T-cell (primary cell): ENCODE measurements around the gene INPP5A. TPM values are rescaled to one million over a fixed set of nuclear protein-coding genes. Genes with fewer than 3 reads are reported as not detected.
A peak's percentile ranks its signal among the peaks of the same experiment; 100 is the strongest.

Source experiments
- ATAC-seq, 4 experiments: fragments of 200-7000 bp in 3 of 4; fragments of 150-1000 bp in 1 of 4; cut with Tn5 transposase; replicated peaks in 1 of 4; 1 replicate in 3 of 4; 2 replicates in 1 of 4; pipeline ENCODE4 v1.10.0; 2021; ENCODE audit warnings: moderate library complexity in 3 of 4, mild to moderate bottlenecking in 2 of 4, moderate number of reproducible peaks in 1 of 4
- CTCF ChIA-PET, 2 donors: fragments of 300-600 bp; sonication (Branson Sonifier 250); formaldehyde crosslinking; loops; one replicate each; lab custom pipeline; 2022; ENCODE audit warnings: antibody characterized with exemption in 2 of 2; lab: Charles Lee
- POLR2A ChIA-PET, 2 donors: fragments of 300-600 bp; sonication (Branson Sonifier 250); formaldehyde crosslinking; loops; one replicate each; lab custom pipeline; 2022; ENCODE audit warnings: antibody characterized with exemption in 2 of 2; lab: Charles Lee
- DNase-seq, 35 experiments: peaks; one replicate each; pipeline versions ENCODE4 v3.0.0 to v3.0.0-alpha.2; 2013 to 2023
- H3K27ac ChIP-seq: one replicate; pipeline ENCODE4 v1.5.1; 2013; ENCODE audit warnings: low read length
- H3K27me3 ChIP-seq, 2 experiments: replicated peaks in 1 of 2; 1 replicate in 1 of 2; 2 replicates in 1 of 2; pipeline versions ENCODE4 v1.6.1 to v1.7.0; 2013; ENCODE audit warnings: low read length in 1 of 2, mixed read lengths in 1 of 2; ENCODE audit not compliant: control insufficient read depth in 2 of 2, insufficient read depth in 2 of 2; ENCODE audit errors: extremely low read depth in 1 of 2
- H3K36me3 ChIP-seq, 2 donors: 1 replicate in 1 of 2; 2 replicates in 1 of 2; pipeline versions ENCODE4 v1.6.1 to v1.7.0; 2013; ENCODE audit warnings: low read length in 1 of 2; ENCODE audit not compliant: control insufficient read depth in 2 of 2, insufficient read depth in 1 of 2; ENCODE audit errors: extremely low read depth in 1 of 2
- H3K4me1 ChIP-seq, 2 experiments: 1 replicate in 1 of 2; 2 replicates in 1 of 2; pipeline versions ENCODE4 v1.6.1 to v1.7.0; 2013; ENCODE audit warnings: low read length in 2 of 2, mixed read lengths in 1 of 2; ENCODE audit not compliant: insufficient read depth in 2 of 2, control insufficient read depth in 1 of 2; ENCODE audit errors: extremely low read depth in 1 of 2
- H3K4me3 ChIP-seq, 2 donors: 1 replicate in 1 of 2; 2 replicates in 1 of 2; pipeline versions ENCODE4 v1.5.1 to v1.7.0; 2013; ENCODE audit warnings: mild to moderate bottlenecking in 2 of 2, low read length in 1 of 2, moderate library complexity in 1 of 2; ENCODE audit not compliant: control insufficient read depth in 1 of 2; ENCODE audit errors: extremely low read depth in 1 of 2
- H3K9me3 ChIP-seq: 2 replicates; pipeline ENCODE4 v1.7.0; 2013
- H3K27ac Mint-ChIP-seq, 2 donors: one replicate each; pipeline ENCODE4 v1.8.0; 2020 to 2021; ENCODE audit warnings: mild to moderate bottlenecking in 2 of 2, mixed read lengths in 2 of 2
- H3K27me3 Mint-ChIP-seq, 2 donors: one replicate each; pipeline ENCODE4 v1.8.0; 2021 to 2022; ENCODE audit warnings: mixed read lengths in 2 of 2
- H3K36me3 Mint-ChIP-seq: one replicate; pipeline ENCODE4 v1.8.0; 2021; ENCODE audit warnings: mixed read lengths
- H3K4me1 Mint-ChIP-seq, 3 donors: one replicate each; pipeline ENCODE4 v1.8.0; 2020 to 2022; ENCODE audit warnings: mixed read lengths in 3 of 3, mild to moderate bottlenecking in 1 of 3
- H3K4me3 Mint-ChIP-seq, 3 donors: one replicate each; pipeline ENCODE4 v1.8.0; 2020 to 2022; ENCODE audit warnings: mild to moderate bottlenecking in 3 of 3, mixed read lengths in 3 of 3, moderate library complexity in 3 of 3
- H3K9me3 Mint-ChIP-seq, 3 donors: one replicate each; pipeline ENCODE4 v1.8.0; 2020 to 2022; ENCODE audit warnings: mixed read lengths in 3 of 3
- WGBS: methylation state at CpG from one replicate; pipeline ENCODE4 v1.1.5; 2013; ENCODE audit warnings: missing lambda C conversion rate; ENCODE audit not compliant: insufficient coverage; 5-methylcytosine and 5-hydroxymethylcytosine counted together
- total RNA-seq, 35 experiments: library from RNA in 6 of 35; stranded (reverse) in 6 of 35; fragments of 120-200 nt in 1 of 35; gene quantifications; one replicate each; pipeline versions ENCODE4 v1.2.1 to v1.2.4 and lab custom pipeline; 2013 to 2026

The INPP5A gene
- total RNA-seq, 5 donors from 2014 or later (not counting 1 experiment from before 2014, with no cell fraction given), result 20.9 to 23.1 (median 22.9) TPM

DNA sequence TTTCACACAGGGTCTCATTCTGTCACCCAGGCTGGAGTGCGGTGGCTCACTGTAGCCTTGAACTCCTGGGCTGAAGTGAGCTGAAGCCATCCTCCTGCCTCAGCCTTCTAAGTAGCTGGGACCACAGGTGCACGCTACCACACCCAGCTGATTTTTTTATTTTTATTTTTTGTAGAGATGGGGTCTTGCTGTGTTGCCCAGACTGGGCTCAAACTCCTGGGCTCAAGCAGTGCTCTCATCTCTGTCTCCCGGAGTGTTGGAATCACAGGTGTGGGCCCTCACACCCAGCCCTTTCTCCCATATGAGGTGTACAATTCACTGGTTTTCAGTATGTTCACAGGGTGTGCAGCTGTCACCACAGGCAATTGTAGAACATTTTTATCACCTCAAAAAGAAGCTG lies 5.2 kb downstream of the INPP5A start:
- H3K9me3 ChIP-seq, result no peaks in the 10 kb centered on the region
- no peak for DNase-seq
- no peaks in the 10 kb centered on the region for H3K36me3 Mint-ChIP-seq
- no peak overlapping the region for H3K27ac ChIP-seq
- no peaks in the 10 kb centered on the region for H3K9me3 Mint-ChIP-seq
- ChIA-PET POLR2A (interaction anchor here in 1 of 2 donors (0.6 kb wide), 1 partner anchor 128 kb away, joined by 4 read pairs; no protein-coding TSS in a partner anchor), CTCF (no interaction called here)
- H3K4me3 Mint-ChIP-seq, result peak overlapping the region in 1 of 3 donors; percentile 96
- no peaks in the 10 kb centered on the region for H3K27me3 Mint-ChIP-seq
- H3K27me3 ChIP-seq, result no peaks in the 10 kb centered on the region
- H3K36me3 ChIP-seq, result peaks cover 0 to 3% of the 10 kb centered on the region in 2 donors
- peaks cover 53 to 85% of the 10 kb centered on the region in 2 experiments for H3K4me1 ChIP-seq
- H3K4me3 ChIP-seq, result no peak overlapping the region
- WGBS, result no CpG with 5 or more reads among the region's 3 CpGs
- peaks cover 87 to 94% (median 91%) of the 10 kb centered on the region in 3 donors for H3K4me1 Mint-ChIP-seq
- no peak for ATAC-seq
- H3K27ac Mint-ChIP-seq, result peak overlapping the region; percentile 11 to 80

GRCh38 chr10:132543916-132544743 lies 6.5 kb downstream of the INPP5A start:
- Mint-ChIP-seq H3K4me1 (peaks cover 82 to 94% (median 90%) of the 10 kb centered on the region in 3 donors), H3K27me3 (no peaks in the 10 kb centered on the region), H3K9me3 (no peaks in the 10 kb centered on the region), H3K27ac (peak overlapping the region; percentile 93 to 98), H3K4me3 (peak overlapping the region; percentile 91 to 96 (median 91)), H3K36me3 (no peaks in the 10 kb centered on the region)
- H3K27ac ChIP-seq, result peak overlapping the region; percentile 65
- 29% methylated on average over 26 of the region's 28 CpGs for WGBS
- H3K36me3 ChIP-seq, result peaks cover 0 to 3% of the 10 kb centered on the region in 2 donors
- ChIA-PET CTCF (no interaction called here), POLR2A (no interaction called here)
- no peaks in the 10 kb centered on the region for H3K9me3 ChIP-seq
- DNase-seq, result peak in 5 of 35 experiments; percentile 27 to 47 (median 31)
- peak overlapping the region; percentile 47 to 57 for H3K4me3 ChIP-seq
- ATAC-seq, result peak; percentile 32 to 52 (median 46)
- peaks cover 42 to 73% of the 10 kb centered on the region in 2 experiments for H3K4me1 ChIP-seq
- no peaks in the 10 kb centered on the region for H3K27me3 ChIP-seq

DNA sequence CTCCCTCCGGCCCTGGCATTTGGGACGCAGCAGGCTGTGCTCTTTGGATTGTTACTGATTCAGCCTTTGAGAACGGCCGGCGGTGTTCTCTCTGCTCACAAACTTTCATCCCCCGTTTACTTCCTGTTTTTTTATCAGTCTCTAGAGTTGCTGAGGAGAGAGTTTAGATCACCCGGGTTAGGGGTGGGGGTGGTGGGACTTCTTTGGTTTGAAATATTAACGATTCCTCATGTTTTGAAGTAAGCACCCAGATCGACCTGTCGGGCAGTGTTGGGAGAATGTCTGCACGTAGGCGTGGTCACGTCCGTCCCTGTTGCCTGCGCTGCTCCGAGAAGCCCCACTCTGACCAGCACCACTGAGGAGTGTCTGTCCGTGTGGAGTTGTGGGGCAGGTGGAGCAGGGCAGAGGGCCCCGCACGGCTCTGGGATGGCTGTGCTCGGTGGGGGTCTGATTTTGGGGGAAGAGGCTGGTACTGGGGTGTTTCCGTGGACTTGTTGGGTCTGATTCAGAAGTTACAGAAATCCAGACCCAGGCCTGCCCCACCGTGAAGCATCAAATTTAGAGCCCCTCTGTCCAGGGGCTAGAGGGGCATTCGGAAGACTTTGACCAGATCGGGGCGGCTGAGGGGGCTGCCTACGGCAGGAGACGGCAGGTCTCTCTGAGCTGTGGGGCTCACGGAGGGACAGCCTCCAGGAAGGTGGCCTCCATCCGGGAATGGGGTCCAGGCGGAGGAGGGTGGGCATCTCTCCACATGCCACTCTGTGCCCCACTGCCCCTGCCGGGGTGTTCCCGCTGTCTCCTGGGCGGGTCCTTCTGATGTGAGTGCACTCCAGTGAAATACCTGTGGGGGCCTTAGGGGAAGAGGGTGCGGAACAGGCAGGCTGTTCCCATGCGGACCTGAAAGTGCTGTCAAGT lies 7.4 kb downstream of the INPP5A start:
- Histone ChIP-seq H3K27ac (peak overlapping the region; percentile 65), H3K36me3 (peaks cover 0 to 3% of the 10 kb centered on the region in 2 donors), H3K4me3 (peak overlapping the region; percentile 47 to 57), H3K9me3 (no peaks in the 10 kb centered on the region), H3K4me1 (peaks cover 35 to 72% of the 10 kb centered on the region in 2 experiments), H3K27me3 (no peaks in the 10 kb centered on the region)
- H3K36me3 Mint-ChIP-seq, result no peaks in the 10 kb centered on the region
- POLR2A ChIA-PET, result no interaction called here
- peak in 5 of 35 experiments; percentile 26 to 42 (median 35) for DNase-seq
- no peaks in the 10 kb centered on the region for H3K27me3 Mint-ChIP-seq
- H3K4me1 Mint-ChIP-seq, result peaks cover 78 to 91% (median 84%) of the 10 kb centered on the region in 3 donors
- H3K4me3 Mint-ChIP-seq, result peak overlapping the region; percentile 91 to 96 (median 91)
- ATAC-seq, result peak; percentile 64 to 70 (median 66)
- WGBS, result 65% methylated on average over 24 of the region's 35 CpGs
- H3K9me3 Mint-ChIP-seq, result no peaks in the 10 kb centered on the region
- CTCF ChIA-PET, result no interaction called here
- peak overlapping the region; percentile 93 to 98 for H3K27ac Mint-ChIP-seq

DNA sequence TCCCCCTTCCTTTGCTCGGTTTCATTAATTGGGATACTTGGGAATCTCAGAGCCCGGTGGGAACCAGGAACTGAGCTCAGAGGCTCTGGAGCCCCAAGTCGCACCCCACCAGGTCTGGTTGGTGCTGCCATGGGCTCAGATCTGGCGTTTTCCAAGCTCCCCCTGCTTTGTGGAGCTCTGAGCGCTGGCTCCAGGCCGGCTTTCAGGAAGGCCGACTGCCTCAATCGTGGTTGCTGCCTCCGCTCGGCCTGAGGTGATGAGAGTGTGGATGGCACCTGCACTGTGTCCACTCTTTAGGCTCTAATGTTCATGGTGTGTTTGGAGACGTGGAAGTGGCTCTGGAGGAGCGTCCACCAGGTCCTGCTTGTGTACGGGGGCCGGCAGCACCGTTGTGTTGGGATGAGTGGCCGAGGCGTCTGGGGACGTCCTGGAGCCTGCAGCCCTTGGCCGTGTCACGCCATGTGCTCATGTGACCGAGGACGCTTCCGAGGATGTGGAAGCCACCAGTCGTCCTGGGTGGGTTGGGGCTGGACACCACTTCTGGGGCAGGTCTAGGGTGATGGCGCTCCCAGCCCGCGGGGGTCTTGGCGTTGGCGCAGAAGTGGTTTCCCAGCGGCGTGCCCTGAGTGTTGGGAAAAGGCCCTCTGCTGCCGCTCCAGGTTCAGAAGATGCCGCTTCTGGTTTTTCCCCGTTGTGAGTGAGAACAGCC lies 8.2 kb downstream of the INPP5A start:
- peaks cover 26 to 72% of the 10 kb centered on the region in 2 experiments for H3K4me1 ChIP-seq
- no peak for DNase-seq

GRCh38 chr10:132546567-132547420 lies 9.2 kb downstream of the INPP5A start:
- Mint-ChIP-seq H3K27ac (peak overlapping the region in 1 of 2 donors; percentile 77), H3K36me3 (no peaks in the 10 kb centered on the region), H3K4me1 (peaks cover 78 to 91% (median 84%) of the 10 kb centered on the region in 3 donors), H3K9me3 (no peaks in the 10 kb centered on the region), H3K4me3 (peak overlapping the region in 1 of 3 donors; percentile 96), H3K27me3 (no peaks in the 10 kb centered on the region)
- CTCF ChIA-PET, result no interaction called here
- Histone ChIP-seq H3K4me1 (peaks cover 18 to 72% of the 10 kb centered on the region in 2 experiments), H3K4me3 (no peak overlapping the region), H3K36me3 (peaks cover 0 to 3% of the 10 kb centered on the region in 2 donors), H3K27me3 (peaks cover 0 to 3% of the 10 kb centered on the region in 2 experiments), H3K9me3 (no peaks in the 10 kb centered on the region), H3K27ac (no peak overlapping the region)
- POLR2A ChIA-PET, result interaction anchor here in 1 of 2 donors (0.6 kb wide), 1 partner anchor 77 kb away, joined by 7 read pairs; no protein-coding TSS in a partner anchor
- 89% methylated on average over 23 of the region's 26 CpGs for whole genome bisulfite sequencing
- DNase-seq (no peak), ATAC-seq (no peak)

More for the DNA sequence above, 8.2 kb downstream of the INPP5A start:
- Histone ChIP-seq H3K4me3 (no peak overlapping the region), H3K9me3 (no peaks in the 10 kb centered on the region), H3K27ac (peak overlapping the region; percentile 65), H3K27me3 (peaks cover 0 to 2% of the 10 kb centered on the region in 2 experiments), H3K36me3 (peaks cover 0 to 3% of the 10 kb centered on the region in 2 donors)
- ATAC-seq, result no peak
- Mint-ChIP-seq H3K4me1 (peaks cover 78 to 91% (median 84%) of the 10 kb centered on the region in 3 donors), H3K36me3 (no peaks in the 10 kb centered on the region), H3K9me3 (no peaks in the 10 kb centered on the region), H3K4me3 (peak overlapping the region in 2 of 3 donors; percentile 49 to 96), H3K27me3 (no peaks in the 10 kb centered on the region), H3K27ac (peak overlapping the region; percentile 66 to 98)
- ChIA-PET CTCF (no interaction called here), POLR2A (no interaction called here)
- 96% methylated on average over 32 of the region's 34 CpGs for WGBS
